NCI-H69 (cell line): ENCODE results near the gene LGI2.
"Not testable (repeated sequence)": the region's sequence is repeated elsewhere in the genome, so short reads cannot be mapped to it uniquely, and the experiment has no call there.

Experiments
- DNase-seq: peaks from one replicate; lab custom pipeline; 2025; lab: John Stamatoyannopoulos, UW

The LGI2 gene

GRCh38 chr4:25050370-25051078 lies 19.8 kb upstream of the LGI2 start:
- no peak for DNase-seq

DNA sequence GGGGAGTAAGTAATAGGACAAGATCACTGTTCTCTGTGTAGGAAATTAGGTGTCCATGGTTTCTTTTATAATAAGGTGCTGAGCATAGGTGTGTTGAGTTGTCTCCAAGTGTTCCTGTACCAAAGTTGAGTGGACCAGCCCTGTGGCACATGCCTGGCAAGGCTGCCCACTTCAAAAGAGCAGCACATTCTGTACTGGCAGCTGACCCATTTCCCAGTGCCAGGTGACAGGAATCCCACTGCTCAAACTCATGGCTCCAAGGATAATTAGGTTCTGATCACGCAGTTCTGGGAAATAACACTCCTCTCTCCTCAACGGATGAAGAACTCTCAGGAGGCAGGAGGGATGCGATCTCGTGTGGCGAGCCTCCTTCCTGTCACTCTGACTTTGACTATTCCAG lies 12.8 kb upstream of the LGI2 start:
- no peak for DNase-seq

- DNase-seq, result no peak
These were observed 2.8 kb upstream of the LGI2 start for GRCh38 chr4:25033526-25033925.

GRCh38 chr4:25032126-25032525 lies 1.4 kb upstream of the LGI2 start:
- no peak for DNase-seq

DNA sequence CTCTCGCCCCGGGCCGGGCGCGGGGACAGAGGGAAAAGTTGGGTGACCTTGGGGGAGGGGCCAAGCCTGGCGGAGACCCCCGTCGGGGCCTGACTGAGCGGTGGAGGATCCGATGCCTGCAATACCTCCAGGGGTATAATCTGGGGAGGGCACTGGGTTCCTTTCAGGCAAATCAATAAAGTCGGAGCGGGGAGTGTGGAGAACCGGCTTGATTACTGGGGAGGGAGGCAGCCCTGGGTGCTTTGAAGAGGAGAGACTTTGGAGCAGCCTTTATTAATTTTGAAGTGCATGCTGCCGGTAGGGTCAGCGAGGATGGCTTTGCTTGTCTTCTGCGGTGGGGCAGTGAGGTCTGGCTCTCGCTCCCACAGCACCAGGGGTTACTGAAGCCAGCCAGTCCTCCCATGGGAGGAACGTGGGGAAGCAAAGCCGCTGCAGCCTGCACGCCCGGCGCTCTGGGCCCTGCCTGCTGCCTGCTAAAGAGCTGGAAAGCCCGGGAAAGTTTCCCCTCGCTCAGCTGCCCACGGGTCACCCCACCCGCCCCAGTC lies 403 bp upstream of the LGI2 start:
- DNase-seq, result peak; percentile 72

GRCh38 chr4:25029479-25030276 lies 1.1 kb downstream of the LGI2 start:
- DNase-seq, result peak; percentile 45

DNA sequence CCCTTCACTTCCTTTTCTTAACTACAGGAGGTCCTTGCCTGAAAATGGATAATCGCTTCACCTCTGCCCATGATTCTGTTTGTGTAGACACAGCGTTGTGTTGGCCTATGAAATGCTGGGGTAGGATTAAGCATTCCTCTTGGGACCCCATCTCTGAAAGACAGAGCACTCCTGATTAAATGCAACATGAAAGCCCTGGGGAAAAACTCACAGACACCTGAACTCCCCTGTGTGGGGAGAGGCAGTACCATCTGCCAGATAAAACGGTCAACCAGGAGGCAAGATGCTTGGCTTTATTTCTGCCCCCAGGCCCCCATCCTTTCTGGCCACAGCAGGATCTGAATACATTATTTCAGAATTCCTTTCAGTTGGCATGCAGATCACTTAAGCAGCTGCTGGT lies 1.9 kb downstream of the LGI2 start:
- peak; percentile 92 for DNase-seq

GRCh38 chr4:25022766-25023165 lies 8.0 kb downstream of the LGI2 start:
- DNase-seq, result no peak

- no peak for DNase-seq
These were observed 9.5 kb downstream of the LGI2 start for GRCh38 chr4:25021216-25021615.

DNA sequence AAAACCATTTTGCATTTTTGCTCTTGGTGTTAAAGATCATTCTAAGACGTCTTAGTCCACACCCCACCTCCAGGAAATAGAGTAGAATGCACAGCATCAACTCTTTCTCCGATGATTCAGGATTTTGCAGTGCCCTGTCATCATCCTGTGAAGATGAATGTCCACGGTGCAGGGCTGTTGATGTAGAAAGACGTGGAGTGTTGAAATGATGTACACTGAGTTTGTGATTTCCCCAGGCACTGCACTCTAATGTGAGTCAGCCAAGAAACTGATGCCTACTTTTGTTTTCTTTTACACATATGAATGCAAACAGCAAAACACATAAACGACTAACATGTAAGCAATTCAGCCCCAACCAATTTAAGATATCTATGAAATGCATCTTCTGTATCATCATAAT lies 10.5 kb downstream of the LGI2 start:
- no peak for DNase-seq

DNA sequence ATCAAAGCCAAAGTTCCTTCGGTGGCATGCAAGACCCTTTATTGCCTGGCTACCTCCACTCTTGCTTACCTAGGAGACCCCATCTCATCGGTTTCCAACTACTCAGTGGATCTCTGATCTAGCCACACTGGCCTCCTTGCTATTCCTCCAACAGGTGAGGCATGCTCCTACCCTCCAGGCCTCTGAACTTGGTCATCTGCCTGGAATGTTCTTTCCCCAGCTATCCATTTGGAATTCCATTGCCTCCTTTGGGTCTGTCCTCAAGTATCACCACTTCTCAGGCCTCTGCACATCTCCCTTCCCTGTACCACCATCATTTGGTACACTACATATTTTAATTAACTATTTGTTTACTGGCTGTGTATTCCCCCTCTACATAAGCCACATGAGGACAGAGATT lies 11.2 kb downstream of the LGI2 start:
- DNase-seq, result no peak

DNA sequence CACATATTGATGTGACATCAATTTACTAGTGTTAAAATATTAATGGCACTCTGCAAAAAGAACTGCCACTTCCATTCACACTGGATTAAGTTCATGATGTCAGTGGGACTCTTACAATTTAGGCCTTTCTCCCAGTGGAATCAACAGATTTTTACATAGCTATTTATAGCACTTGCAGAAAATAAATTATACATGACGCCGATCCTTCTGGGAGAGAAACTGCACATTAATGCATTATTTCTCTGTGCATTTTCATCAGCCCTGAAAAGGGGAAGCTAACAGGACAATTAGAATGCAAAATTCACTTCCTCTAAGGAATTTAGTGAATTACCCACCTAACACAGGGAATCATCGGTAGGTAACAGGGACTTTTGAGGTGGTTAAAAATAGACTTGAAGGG lies 15.7 kb downstream of the LGI2 start:
- DNase-seq, result no peak

- DNase-seq, result not testable (repeated sequence)
These were observed 16.1 kb downstream of the LGI2 start for GRCh38 chr4:25014662-25014983.

DNA sequence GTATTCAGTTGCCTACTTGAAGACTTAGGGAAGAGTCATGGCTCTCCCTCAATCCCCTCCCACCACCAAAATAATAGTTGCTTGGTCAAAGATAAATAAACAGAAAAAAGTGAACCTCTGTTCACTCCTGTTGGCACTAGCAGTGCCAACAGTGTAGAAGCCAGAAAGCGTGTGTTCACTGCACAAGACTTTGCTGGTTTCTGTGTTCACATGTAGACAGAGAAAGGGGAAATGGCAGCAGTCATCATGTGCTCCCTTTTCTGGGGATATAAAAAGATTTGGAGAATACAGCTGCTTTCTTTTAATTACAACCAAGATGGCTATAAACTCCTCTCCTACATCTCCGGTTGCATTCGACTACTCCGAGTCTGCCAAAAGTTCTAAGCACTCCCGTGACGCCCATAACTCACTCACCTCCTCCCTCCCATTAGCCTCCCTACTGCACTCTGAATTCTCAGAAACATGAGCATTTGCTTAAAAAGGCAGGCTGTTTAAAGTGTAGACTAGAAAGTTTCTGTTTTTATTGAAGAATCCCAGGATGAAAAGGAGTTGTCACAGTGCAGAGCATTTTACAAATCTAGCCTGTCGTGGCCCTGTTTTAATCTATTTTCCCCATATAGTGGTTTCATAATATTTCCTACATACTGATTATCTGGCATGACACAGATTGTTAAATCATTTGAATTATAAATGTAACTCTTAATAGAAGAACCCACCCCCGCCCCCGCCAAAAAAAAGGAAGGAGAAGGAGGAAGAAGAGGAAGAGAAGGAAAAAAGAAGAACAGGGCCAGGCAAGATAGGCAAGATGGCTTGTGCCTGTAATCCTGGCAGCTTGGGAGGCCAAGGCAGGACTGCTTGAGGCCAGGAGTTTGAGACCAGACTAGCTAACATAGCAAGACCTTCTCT lies 16.7 kb downstream of the LGI2 start:
- DNase-seq, result peak; percentile 28

DNA sequence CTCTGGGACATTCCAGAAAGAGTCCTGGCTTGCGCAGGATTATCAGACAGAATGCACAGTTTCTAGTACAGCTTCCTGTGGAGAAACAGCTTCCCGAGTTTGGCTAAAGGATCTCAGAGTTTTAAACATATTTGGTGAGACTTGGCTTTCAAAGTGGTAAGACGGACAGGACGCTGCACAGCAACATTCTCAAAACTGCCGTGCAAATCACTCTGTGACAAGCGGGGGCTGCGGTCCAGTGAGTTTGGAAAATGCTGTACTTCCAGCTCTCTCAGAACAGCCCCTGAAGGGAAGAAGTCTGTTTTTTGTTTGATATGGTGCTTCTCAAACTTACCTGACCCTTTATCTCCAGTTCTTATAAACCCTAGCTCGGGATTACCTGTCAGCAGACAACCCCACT lies 18.1 kb downstream of the LGI2 start:
- DNase-seq, result no peak

DNA sequence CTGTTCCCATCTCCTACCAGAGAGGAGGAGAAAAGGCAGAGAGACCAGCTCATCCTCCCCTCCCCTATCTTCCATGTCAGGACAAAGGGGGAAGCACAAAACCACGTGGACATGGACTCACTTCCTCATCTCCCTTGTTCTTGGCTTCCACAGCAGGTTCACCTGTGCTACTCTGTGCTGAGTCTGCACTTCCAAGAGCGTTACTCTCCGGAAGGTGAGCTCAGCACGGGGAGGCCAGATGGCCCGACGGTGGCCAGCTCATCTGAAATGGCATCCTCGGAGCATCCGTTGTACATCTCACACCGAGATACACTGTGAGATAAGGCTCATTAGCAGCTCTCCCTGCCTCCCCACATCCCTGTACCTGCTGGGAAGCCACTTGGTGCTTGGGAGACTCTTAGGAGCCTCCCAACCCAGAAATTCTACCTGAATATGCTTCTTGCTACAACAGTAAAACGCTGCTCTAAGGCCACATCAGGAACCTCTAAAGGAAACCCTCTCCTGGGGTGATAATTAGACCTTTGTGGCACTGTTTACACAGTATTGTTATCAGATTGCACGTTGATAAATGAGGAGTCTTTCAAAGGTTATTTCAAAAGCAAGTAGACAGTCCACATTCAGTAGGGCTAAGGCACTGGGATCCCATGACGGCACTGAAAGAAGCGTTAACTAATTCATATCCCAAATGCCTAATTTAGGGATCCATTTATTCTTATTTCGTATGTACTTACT lies 19.4 kb downstream of the LGI2 start:
- peak; percentile 95 for DNase-seq

GRCh38 chr4:25007598-25007997 lies 23.1 kb downstream of the LGI2 start:
- no peak for DNase-seq

- DNase-seq, result no peak
These were observed 28.1 kb downstream of the LGI2 start for GRCh38 chr4:25002681-25003080.

DNA sequence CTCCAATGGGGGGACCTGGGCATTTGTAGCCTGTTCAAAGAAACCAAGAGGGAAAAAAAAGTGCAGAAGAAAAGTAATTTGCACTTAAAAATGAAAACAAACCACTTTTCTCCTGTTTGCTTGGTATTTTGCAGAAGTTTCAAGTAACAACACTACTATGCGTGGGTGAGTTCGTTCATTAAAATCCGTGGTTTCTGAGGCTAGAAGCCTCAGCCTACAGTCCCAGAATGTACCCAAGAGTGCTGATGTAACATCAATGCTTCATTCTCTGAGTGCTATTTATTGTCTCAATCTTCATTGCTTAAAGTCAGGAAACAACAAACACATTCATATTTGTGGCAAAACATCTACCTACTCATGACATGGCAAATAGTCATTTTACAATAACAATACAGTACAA lies 29.2 kb downstream of the LGI2 start:
- DNase-seq, result no peak

- no peak for DNase-seq
These were observed 30.1 kb downstream of the LGI2 start for GRCh38 chr4:25000639-25001038.

- no peak for DNase-seq
These were observed 31.2 kb downstream of the LGI2 start for GRCh38 chr4:24999392-25000089.
